OCI-LY3 (cell line): ENCODE results near the gene BMPR1B.

Source experiments
- H2AFZ ChIP-seq: fragments of 200-600, 300-600 bp; shearing (Covaris generic); 2 replicates; pipeline ENCODE4 v1.6.0; 2014; ENCODE audit warnings: antibody characterized with exemption, low read depth, low read length
- H3K27ac ChIP-seq: fragments of 200-600, 300-600 bp; sonication (generic); 2 replicates; pipeline ENCODE4 v1.5.1; 2014; ENCODE audit warnings: mild to moderate bottlenecking, low read length, moderate library complexity, mixed read lengths
- H3K27me3 ChIP-seq: fragments of 200-600, 300-600 bp; sonication (generic); 2 replicates; pipeline ENCODE4 v1.6.1; 2014; ENCODE audit warnings: low read depth, low read length, mixed read lengths
- H3K36me3 ChIP-seq: fragments of 200-600, 300-600 bp; sonication (generic); replicated peaks from 2 replicates; pipeline ENCODE3; 2014; ENCODE audit warnings: low read depth, low read length, mixed read lengths
- H3K4me1 ChIP-seq: fragments of 300-600, 200-600 bp; sonication (generic); 2 replicates; pipeline ENCODE4 v1.6.1; 2014; ENCODE audit warnings: low read length, mixed read lengths
- H3K4me2 ChIP-seq: fragments of 200-600, 300-600 bp; sonication (generic); 2 replicates; pipeline ENCODE4 v1.6.1; 2014; ENCODE audit warnings: low read length, mixed read lengths
- H3K4me3 ChIP-seq: fragments of 300-600, 200-600 bp; sonication (generic); 2 replicates; pipeline ENCODE4 v1.5.1; 2014; ENCODE audit warnings: antibody characterized with exemption, mild to moderate bottlenecking, low read length, moderate library complexity
- H3K79me2 ChIP-seq: fragments of 300-600, 200-600 bp; shearing (Covaris generic); 2 replicates; pipeline ENCODE4 v1.6.1; 2014; ENCODE audit warnings: mild to moderate bottlenecking, low read length, mixed read lengths
- H3K9ac ChIP-seq: fragments of 300-600, 200-600 bp; shearing (Covaris generic); 2 replicates; pipeline ENCODE4 v1.6.0; 2014; ENCODE audit warnings: mild to moderate bottlenecking, low read length, moderate library complexity
- H3K9me3 ChIP-seq: fragments of 200-600, 300-600 bp; shearing (Covaris generic); 2 replicates; pipeline ENCODE4 v1.6.1; 2014; ENCODE audit warnings: low read length, mixed read lengths; ENCODE audit not compliant: insufficient read depth
- H4K20me1 ChIP-seq: fragments of 200-600, 300-600 bp; sonication (generic); 2 replicates; pipeline ENCODE4 v1.6.1; 2016; ENCODE audit warnings: low read length, mixed read lengths; ENCODE audit not compliant: insufficient read depth
- EZH2phosphoT487 ChIP-seq: fragments of 200-600 bp; shearing (Covaris generic); IDR thresholded peaks from 2 replicates; pipeline ENCODE4 v1.6.1; 2018; ENCODE audit warnings: antibody characterized with exemption, mixed run types, low read depth
- TF ChIP-seq, protein P1 (sequence below): fragments of 200-600, 300-600 bp; sonication (generic); IDR thresholded peaks from 2 replicates; pipeline ENCODE4 v1.5.1; 2014; ENCODE audit warnings: antibody characterized with exemption, low read length, low read depth

Gene BMPR1B

DNA sequence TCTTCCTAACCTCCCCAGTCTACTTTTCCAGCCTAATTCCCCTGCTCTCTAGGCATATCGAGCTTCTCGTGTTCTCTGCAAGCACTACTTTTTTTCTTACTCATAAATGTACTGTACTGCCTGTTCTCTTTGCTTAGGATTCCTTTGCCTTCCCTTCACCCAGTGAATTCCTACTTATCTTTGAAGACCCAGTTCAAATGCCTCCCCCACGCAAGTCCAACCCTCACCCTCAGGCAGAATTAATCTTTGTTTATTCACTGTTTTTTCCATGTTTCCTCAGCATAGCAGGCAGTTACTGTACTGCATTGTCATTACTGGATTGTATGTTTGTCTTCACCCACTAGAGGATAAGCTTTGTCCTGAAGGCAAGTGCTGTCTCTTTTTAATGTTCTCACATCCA lies 287.7 kb downstream of the BMPR1B start:
- H2AFZ ChIP-seq, result no peak overlapping the region
- H3K4me1 ChIP-seq, result no peaks in the 10 kb centered on the region
- H3K9ac ChIP-seq, result no peak overlapping the region

DNA sequence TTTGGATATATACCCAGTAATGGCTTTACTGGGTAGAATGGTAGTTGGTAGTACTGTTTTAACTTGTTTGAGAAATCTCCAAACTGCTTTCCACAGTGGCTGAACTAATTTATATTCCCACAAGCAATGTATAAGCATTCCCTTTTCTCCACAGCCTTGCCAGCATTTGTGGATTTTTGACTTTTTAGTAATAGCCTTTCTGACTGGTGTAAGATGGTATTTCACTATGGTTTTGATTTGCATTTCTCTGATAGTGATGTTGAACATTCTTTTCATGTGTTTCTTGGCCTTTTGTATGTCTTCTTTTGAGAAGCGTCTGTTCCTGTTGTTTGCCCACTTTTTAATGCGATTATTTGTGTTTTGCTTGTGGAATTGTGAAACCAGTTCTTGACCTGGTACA lies 290.5 kb downstream of the BMPR1B start:
- no peak overlapping the region for H3K4me2 ChIP-seq
- H3K9me3 ChIP-seq, result no peaks in the 10 kb centered on the region
- no peaks in the 10 kb centered on the region for H3K79me2 ChIP-seq
- no peaks in the 10 kb centered on the region for H3K4me1 ChIP-seq
- H3K4me3 ChIP-seq, result no peak overlapping the region
- TF ChIP-seq EZH2phosphoT487, result no peak
- TF ChIP-seq, protein P1, sequence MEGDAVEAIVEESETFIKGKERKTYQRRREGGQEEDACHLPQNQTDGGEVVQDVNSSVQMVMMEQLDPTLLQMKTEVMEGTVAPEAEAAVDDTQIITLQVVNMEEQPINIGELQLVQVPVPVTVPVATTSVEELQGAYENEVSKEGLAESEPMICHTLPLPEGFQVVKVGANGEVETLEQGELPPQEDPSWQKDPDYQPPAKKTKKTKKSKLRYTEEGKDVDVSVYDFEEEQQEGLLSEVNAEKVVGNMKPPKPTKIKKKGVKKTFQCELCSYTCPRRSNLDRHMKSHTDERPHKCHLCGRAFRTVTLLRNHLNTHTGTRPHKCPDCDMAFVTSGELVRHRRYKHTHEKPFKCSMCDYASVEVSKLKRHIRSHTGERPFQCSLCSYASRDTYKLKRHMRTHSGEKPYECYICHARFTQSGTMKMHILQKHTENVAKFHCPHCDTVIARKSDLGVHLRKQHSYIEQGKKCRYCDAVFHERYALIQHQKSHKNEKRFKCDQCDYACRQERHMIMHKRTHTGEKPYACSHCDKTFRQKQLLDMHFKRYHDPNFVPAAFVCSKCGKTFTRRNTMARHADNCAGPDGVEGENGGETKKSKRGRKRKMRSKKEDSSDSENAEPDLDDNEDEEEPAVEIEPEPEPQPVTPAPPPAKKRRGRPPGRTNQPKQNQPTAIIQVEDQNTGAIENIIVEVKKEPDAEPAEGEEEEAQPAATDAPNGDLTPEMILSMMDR, result no peak
- H3K36me3 ChIP-seq, result no peaks in the 10 kb centered on the region
- no peak overlapping the region for H3K9ac ChIP-seq
- H3K27me3 ChIP-seq, result no peaks in the 10 kb centered on the region
- no peak overlapping the region for H2AFZ ChIP-seq
- no peak overlapping the region for H3K27ac ChIP-seq
- no peaks in the 10 kb centered on the region for H4K20me1 ChIP-seq

More for the DNA sequence above, 287.7 kb downstream of the BMPR1B start:
- no peak overlapping the region for H3K4me2 ChIP-seq
- no peak for TF ChIP-seq EZH2phosphoT487
- TF ChIP-seq, protein P1, result no peak
- H3K9me3 ChIP-seq, result no peaks in the 10 kb centered on the region
- H3K36me3 ChIP-seq, result no peaks in the 10 kb centered on the region
- H4K20me1 ChIP-seq, result no peaks in the 10 kb centered on the region
- H3K27ac ChIP-seq, result no peak overlapping the region
- H3K79me2 ChIP-seq, result no peaks in the 10 kb centered on the region
- H3K4me3 ChIP-seq, result no peak overlapping the region
- H3K27me3 ChIP-seq, result no peaks in the 10 kb centered on the region

DNA sequence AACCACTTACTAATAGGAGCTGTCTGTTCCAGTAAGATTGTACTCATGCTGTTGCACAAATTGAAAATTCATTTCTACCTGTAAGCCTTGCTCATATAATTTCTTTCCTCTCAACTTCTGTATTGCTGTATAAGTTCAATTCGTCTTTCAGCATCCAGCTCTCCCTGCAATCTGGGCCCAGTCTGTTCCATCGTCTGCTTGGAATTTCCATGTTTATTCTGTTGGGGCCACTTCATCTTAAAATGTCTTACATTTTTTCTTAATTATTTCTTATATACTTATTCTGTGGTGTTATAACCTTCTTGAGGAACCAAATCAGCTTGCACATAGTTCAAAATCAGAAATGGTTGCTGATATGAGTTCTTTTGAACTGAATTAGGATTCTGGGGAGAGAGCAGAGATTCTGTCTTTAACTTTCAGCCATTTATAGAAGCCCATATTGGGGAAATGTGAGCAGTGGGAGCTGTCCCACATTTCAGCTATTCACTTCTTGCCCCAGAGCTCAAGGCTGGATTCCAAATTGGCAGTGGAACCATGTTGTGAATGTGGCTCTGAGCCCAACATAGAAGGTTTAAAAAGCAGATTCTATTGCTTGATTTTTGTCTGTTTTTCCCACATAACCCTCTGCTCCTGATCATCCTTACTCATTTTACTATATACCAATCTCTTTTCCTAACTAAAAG lies 291.9 kb downstream of the BMPR1B start:
- TF ChIP-seq, protein P1, result no peak
- no peak for TF ChIP-seq EZH2phosphoT487
- no peaks in the 10 kb centered on the region for H4K20me1 ChIP-seq
- no peak overlapping the region for H3K4me3 ChIP-seq
- H3K27ac ChIP-seq, result no peak overlapping the region
- H3K4me1 ChIP-seq, result no peaks in the 10 kb centered on the region
- no peak overlapping the region for H3K4me2 ChIP-seq
- no peak overlapping the region for H2AFZ ChIP-seq
- no peaks in the 10 kb centered on the region for H3K36me3 ChIP-seq
- no peaks in the 10 kb centered on the region for H3K27me3 ChIP-seq
- no peak overlapping the region for H3K9ac ChIP-seq
- no peaks in the 10 kb centered on the region for H3K79me2 ChIP-seq
- no peaks in the 10 kb centered on the region for H3K9me3 ChIP-seq

DNA sequence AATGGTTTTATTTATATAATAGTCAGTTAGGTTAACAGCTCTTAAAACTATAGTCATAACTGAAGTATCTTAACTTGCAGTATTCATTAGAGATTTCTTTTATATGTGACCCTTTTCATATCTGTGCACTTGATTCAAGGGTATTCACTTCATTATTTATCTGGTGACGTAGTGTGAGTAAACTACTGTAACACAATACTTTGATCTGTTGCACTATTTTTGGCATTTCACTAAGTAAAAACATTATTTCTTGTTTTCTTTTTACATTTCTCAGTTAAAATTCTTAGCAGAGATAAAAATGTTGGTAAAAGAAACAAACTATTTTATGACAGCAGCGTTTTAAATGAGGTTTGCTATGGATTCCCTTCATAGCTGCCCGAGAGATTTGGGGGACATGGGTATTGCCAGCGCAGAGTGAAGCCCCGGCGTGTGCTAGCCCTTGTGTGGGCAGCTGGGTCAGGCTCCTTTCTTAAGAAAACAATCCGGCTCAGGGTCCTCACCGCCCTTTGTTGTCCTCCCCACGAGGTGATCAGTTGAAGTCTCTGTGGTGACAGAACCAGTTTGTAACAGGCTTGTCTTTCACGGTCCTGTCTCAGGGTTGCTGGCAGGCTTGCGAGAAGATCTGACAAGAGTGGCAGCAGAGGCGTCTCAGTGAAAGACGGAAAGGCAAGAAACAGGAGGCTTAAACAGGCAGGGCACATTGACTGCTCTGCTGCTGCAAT lies 293.4 kb downstream of the BMPR1B start:
- TF ChIP-seq, protein P1, result no peak
- TF ChIP-seq EZH2phosphoT487, result no peak
- Histone ChIP-seq H3K4me1 (no peaks in the 10 kb centered on the region), H4K20me1 (no peaks in the 10 kb centered on the region), H3K4me2 (no peak overlapping the region), H3K27ac (no peak overlapping the region), H3K9ac (no peak overlapping the region), H3K36me3 (no peaks in the 10 kb centered on the region), H2AFZ (no peak overlapping the region), H3K9me3 (no peaks in the 10 kb centered on the region), H3K4me3 (no peak overlapping the region), H3K79me2 (no peaks in the 10 kb centered on the region), H3K27me3 (no peaks in the 10 kb centered on the region)
